Astrocyte (in vitro differentiated cells and primary cell): Measurements from ENCODE around the gene FBLIM1. TPM values are rescaled to one million over a fixed set of nuclear protein-coding genes. Genes with fewer than 3 reads are reported as not detected.

Experiments
- DNase-seq: peaks from one replicate; pipeline ENCODE4 v3.0.0-alpha.2; 2010; ENCODE audit warnings: low read depth
- FAIRE-seq: peaks from 2 replicates; lab custom pipeline; 2011; peaks lifted over from hg19 to GRCh38; lab: Jason Lieb, UNC
- H2AFZ ChIP-seq: 2 replicates; pipeline ENCODE4 v1.6.0; 2012; ENCODE audit warnings: low read depth, low read length, inconsistent platforms
- H3K27ac ChIP-seq: 2 replicates; pipeline ENCODE4 v1.5.1; 2011; ENCODE audit warnings: low read depth, low read length, inconsistent platforms
- H3K27me3 ChIP-seq: 2 replicates; pipeline ENCODE4 v1.6.0; 2011; ENCODE audit warnings: low read length, inconsistent platforms; ENCODE audit not compliant: insufficient read depth
- H3K36me3 ChIP-seq: 2 replicates; pipeline ENCODE4 v1.5.1; 2011; ENCODE audit warnings: low read length, inconsistent platforms; ENCODE audit not compliant: insufficient read depth
- H3K4me1 ChIP-seq: 2 replicates; pipeline ENCODE4 v1.5.1; 2011; ENCODE audit warnings: low read length, inconsistent platforms; ENCODE audit not compliant: insufficient read depth
- H3K4me2 ChIP-seq: 2 replicates; pipeline ENCODE4 v1.6.0; 2012; ENCODE audit warnings: low read length, inconsistent platforms
- H3K4me3 ChIP-seq: 2 replicates; pipeline ENCODE4 v1.5.1; 2011; ENCODE audit warnings: low read depth, mild to moderate bottlenecking, low read length, inconsistent platforms; ENCODE audit not compliant: insufficient read depth
- H3K79me2 ChIP-seq: 2 replicates; pipeline ENCODE4 v1.6.0; 2012; ENCODE audit warnings: mild to moderate bottlenecking, low read length, inconsistent platforms; ENCODE audit not compliant: insufficient read depth
- H3K9ac ChIP-seq: 2 replicates; pipeline ENCODE4 v1.6.0; 2012; ENCODE audit warnings: mild to moderate bottlenecking, low read length, inconsistent platforms
- H3K9me3 ChIP-seq: 2 replicates; pipeline ENCODE4 v1.5.1; 2012; ENCODE audit warnings: low read depth, mild to moderate bottlenecking, low read length, inconsistent platforms; ENCODE audit not compliant: insufficient read depth
- H4K20me1 ChIP-seq: 2 replicates; pipeline ENCODE4 v1.6.0; 2012; ENCODE audit warnings: low read length, inconsistent platforms; ENCODE audit not compliant: insufficient read depth
- H3K27ac Mint-ChIP-seq: one replicate; pipeline ENCODE4 v1.8.0; 2021; ENCODE audit warnings: mild to moderate bottlenecking, mixed read lengths; ENCODE audit not compliant: unreplicated experiment
- H3K27me3 Mint-ChIP-seq: one replicate; pipeline ENCODE4 v1.8.0; 2021; ENCODE audit warnings: low read depth, mixed read lengths; ENCODE audit not compliant: unreplicated experiment
- H3K36me3 Mint-ChIP-seq: one replicate; pipeline ENCODE4 v1.8.0; 2021; ENCODE audit warnings: low read depth, mixed read lengths; ENCODE audit not compliant: unreplicated experiment
- H3K4me1 Mint-ChIP-seq: one replicate; pipeline ENCODE4 v1.8.0; 2021; ENCODE audit warnings: low read depth, mixed read lengths; ENCODE audit not compliant: unreplicated experiment
- H3K4me3 Mint-ChIP-seq: one replicate; pipeline ENCODE4 v1.8.0; 2021; ENCODE audit warnings: mild to moderate bottlenecking, moderate library complexity, mixed read lengths; ENCODE audit not compliant: unreplicated experiment
- H3K9me3 Mint-ChIP-seq: one replicate; pipeline ENCODE4 v1.8.0; 2021; ENCODE audit warnings: mild to moderate bottlenecking, mixed read lengths; ENCODE audit not compliant: unreplicated experiment
- CTCF ChIP-seq: IDR thresholded peaks from 2 replicates; pipeline ENCODE4 v1.5.1; 2011; ENCODE audit warnings: low read depth, mild to moderate bottlenecking, inconsistent platforms, low read length, moderate library complexity; ENCODE audit not compliant: insufficient read depth
- EZH2 ChIP-seq: IDR thresholded peaks from 2 replicates; pipeline ENCODE4 v1.6.1; 2012; ENCODE audit warnings: mild to moderate bottlenecking, low read length, inconsistent platforms; ENCODE audit not compliant: insufficient read depth
- total RNA-seq: library from RNA; stranded (reverse); gene quantifications from 2 replicates; pipeline ENCODE4 v1.2.1, GENCODE V29; 2021

Gene FBLIM1
- total RNA-seq, 1 donor from 2014 or later = 179 TPM

- H3K36me3 ChIP-seq = no peaks in the 10 kb centered on the region
- peak overlapping the region; percentile 49 for H2AFZ ChIP-seq
- FAIRE-seq = no peak
- peaks cover 12% of the 10 kb centered on the region for H3K27me3 Mint-ChIP-seq
- no peaks in the 10 kb centered on the region for H3K4me1 Mint-ChIP-seq
- no peak overlapping the region for H3K4me3 ChIP-seq
- peak overlapping the region; percentile 31 for H3K4me2 ChIP-seq
- H3K27ac ChIP-seq = no peak overlapping the region
- peaks cover 1% of the 10 kb centered on the region for H3K9me3 Mint-ChIP-seq
- H3K36me3 Mint-ChIP-seq = no peaks in the 10 kb centered on the region
- H3K4me1 ChIP-seq = peaks cover 13% of the 10 kb centered on the region
- TF ChIP-seq CTCF = no peak
- no peak for TF ChIP-seq EZH2
- no peaks in the 10 kb centered on the region for H3K27me3 ChIP-seq
- peak; percentile 16 for DNase-seq
- no peaks in the 10 kb centered on the region for H3K9me3 ChIP-seq
- H3K4me3 Mint-ChIP-seq = no peak overlapping the region
- H3K79me2 ChIP-seq = no peaks in the 10 kb centered on the region
- H3K9ac ChIP-seq = no peak overlapping the region
- no peak overlapping the region for H3K27ac Mint-ChIP-seq
- H4K20me1 ChIP-seq = no peaks in the 10 kb centered on the region
These were observed 8.9 kb upstream of the FBLIM1 start for GRCh38 chr1:15749399-15750291.

- Histone ChIP-seq H3K27me3 (no peaks in the 10 kb centered on the region), H3K36me3 (no peaks in the 10 kb centered on the region), H3K9ac (no peak overlapping the region), H2AFZ (no peak overlapping the region), H3K79me2 (no peaks in the 10 kb centered on the region), H3K4me2 (no peak overlapping the region), H3K4me3 (no peak overlapping the region), H3K4me1 (peaks cover 13% of the 10 kb centered on the region), H3K9me3 (no peaks in the 10 kb centered on the region), H4K20me1 (no peaks in the 10 kb centered on the region), H3K27ac (no peak overlapping the region)
- FAIRE-seq (no peak), DNase-seq (no peak)
- Mint-ChIP-seq H3K27ac (no peak overlapping the region), H3K27me3 (peaks cover 14% of the 10 kb centered on the region), H3K36me3 (no peaks in the 10 kb centered on the region), H3K9me3 (peaks cover 4% of the 10 kb centered on the region), H3K4me3 (no peak overlapping the region), H3K4me1 (no peaks in the 10 kb centered on the region)
- TF ChIP-seq CTCF (no peak), EZH2 (no peak)
These were observed 7.7 kb upstream of the FBLIM1 start for GRCh38 chr1:15750924-15751323.

- FAIRE-seq (no peak), DNase-seq (no peak)
- no peaks in the 10 kb centered on the region for H3K4me1 Mint-ChIP-seq
- no peak overlapping the region for H2AFZ ChIP-seq
- no peaks in the 10 kb centered on the region for H3K27me3 ChIP-seq
- H3K36me3 ChIP-seq = no peaks in the 10 kb centered on the region
- no peak overlapping the region for H3K27ac ChIP-seq
- no peaks in the 10 kb centered on the region for H4K20me1 ChIP-seq
- H3K36me3 Mint-ChIP-seq = no peaks in the 10 kb centered on the region
- H3K79me2 ChIP-seq = no peaks in the 10 kb centered on the region
- TF ChIP-seq CTCF (no peak), EZH2 (no peak)
- H3K4me3 Mint-ChIP-seq = no peak overlapping the region
- H3K9me3 ChIP-seq = no peaks in the 10 kb centered on the region
- no peak overlapping the region for H3K4me2 ChIP-seq
- peaks cover 13% of the 10 kb centered on the region for H3K4me1 ChIP-seq
- no peak overlapping the region for H3K27ac Mint-ChIP-seq
- H3K4me3 ChIP-seq = no peak overlapping the region
- H3K9ac ChIP-seq = no peak overlapping the region
- peaks cover 14% of the 10 kb centered on the region for H3K27me3 Mint-ChIP-seq
- peaks cover 4% of the 10 kb centered on the region for H3K9me3 Mint-ChIP-seq
These were observed 6.9 kb upstream of the FBLIM1 start for GRCh38 chr1:15751717-15752116.
